ENCODE measurements around the gene ZNF335. TPM values are rescaled to one million over a fixed set of nuclear protein-coding genes. Genes with fewer than 3 reads are reported as not detected.

ZNF335 gene
- total and polyA plus RNA-seq, 2 of the 13 experiments (the other 11 are each of a cell fraction or from before 2014, with no cell fraction given), result 9.7 to 13.7 TPM

DNA sequence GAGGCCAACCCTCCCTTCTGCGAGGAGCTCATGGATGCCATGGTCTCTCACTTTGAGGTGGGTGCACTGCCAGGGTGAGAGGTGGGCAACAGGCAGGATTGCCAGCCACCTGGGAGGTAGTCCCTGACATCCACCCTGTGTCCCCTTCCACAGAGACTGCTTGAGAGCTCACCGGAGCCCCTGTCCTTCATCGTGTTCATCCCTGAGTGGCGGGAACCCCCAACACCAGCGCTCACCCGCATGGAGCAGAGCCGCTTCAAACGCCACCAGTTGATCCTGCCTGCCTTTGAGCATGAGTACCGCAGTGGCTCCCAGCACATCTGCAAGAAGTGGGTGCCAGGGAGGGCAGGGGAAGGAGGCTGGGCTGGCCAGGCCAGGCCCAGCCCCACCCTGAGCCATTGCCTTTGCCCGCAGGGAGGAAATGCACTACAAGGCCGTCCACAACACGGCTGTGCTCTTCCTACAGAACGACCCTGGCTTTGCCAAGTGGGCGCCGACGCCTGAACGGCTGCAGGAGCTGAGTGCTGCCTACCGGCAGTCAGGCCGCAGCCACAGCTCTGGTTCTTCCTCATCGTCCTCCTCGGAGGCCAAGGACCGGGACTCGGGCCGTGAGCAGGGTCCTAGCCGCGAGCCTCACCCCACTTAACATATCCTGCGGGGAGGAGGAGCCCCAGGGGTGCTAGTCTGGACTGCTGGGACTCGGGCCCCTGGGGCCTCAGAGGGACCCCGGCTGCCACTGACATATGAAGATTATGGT, 24.7 kb downstream of the ZNF335 start (continued):
- TF ChIP-seq FOXO4 (CRISPR knock-in tag; conservative IDR thresholded peaks at IDR 0.05) (0 out of 2 replicates have a peak, but pooled peaks have one; percentile 79), ZNF326 (CRISPR knock-in tag; IDR thresholded peaks at IDR 0.05; ENCODE audit: borderline replicate concordance) (no peak), SRSF4 (IDR thresholded peaks at IDR 0.05; ENCODE audit: low read depth, low read length, poor library complexity, severe bottlenecking) (no peak), ZNF672 (CRISPR knock-in tag; IDR thresholded peaks at IDR 0.05) (no peak), SNAPC4 (CRISPR knock-in tag; IDR thresholded peaks at IDR 0.05) (no peak), HNF4A (CRISPR knock-in tag; IDR thresholded peaks at IDR 0.05) (no peak), SMC3 (IDR thresholded peaks at IDR 0.05; ENCODE audit: low read length) (no peak), ZBTB49 (CRISPR knock-in tag; IDR thresholded peaks at IDR 0.05; ENCODE audit: borderline replicate concordance) (no peak), MNT (IDR thresholded peaks at IDR 0.05) (no peak), ZSCAN29 (CRISPR knock-in tag; conservative IDR thresholded peaks at IDR 0.05) (no peak), SAFB2 (CRISPR knock-in tag; IDR thresholded peaks at IDR 0.05; ENCODE audit: borderline replicate concordance, low read depth) (0 out of 2 replicates have a peak, but pooled peaks have one; percentile 27)
- TF ChIP-seq, protein P1, sequence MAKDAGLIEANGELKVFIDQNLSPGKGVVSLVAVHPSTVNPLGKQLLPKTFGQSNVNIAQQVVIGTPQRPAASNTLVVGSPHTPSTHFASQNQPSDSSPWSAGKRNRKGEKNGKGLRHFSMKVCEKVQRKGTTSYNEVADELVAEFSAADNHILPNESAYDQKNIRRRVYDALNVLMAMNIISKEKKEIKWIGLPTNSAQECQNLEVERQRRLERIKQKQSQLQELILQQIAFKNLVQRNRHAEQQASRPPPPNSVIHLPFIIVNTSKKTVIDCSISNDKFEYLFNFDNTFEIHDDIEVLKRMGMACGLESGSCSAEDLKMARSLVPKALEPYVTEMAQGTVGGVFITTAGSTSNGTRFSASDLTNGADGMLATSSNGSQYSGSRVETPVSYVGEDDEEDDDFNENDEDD (CRISPR knock-in tag; IDR thresholded peaks at IDR 0.05; ENCODE audit: borderline replicate concordance), result no peak
- TF ChIP-seq, protein P2, sequence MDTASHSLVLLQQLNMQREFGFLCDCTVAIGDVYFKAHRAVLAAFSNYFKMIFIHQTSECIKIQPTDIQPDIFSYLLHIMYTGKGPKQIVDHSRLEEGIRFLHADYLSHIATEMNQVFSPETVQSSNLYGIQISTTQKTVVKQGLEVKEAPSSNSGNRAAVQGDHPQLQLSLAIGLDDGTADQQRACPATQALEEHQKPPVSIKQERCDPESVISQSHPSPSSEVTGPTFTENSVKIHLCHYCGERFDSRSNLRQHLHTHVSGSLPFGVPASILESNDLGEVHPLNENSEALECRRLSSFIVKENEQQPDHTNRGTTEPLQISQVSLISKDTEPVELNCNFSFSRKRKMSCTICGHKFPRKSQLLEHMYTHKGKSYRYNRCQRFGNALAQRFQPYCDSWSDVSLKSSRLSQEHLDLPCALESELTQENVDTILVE (CRISPR knock-in tag; IDR thresholded peaks at IDR 0.05), result no peak

All from HepG2 (cell line).